Naive thymus-derived CD8-positive, alpha-beta T cell (primary cell): ENCODE data around the gene PPL. TPM values are rescaled to one million over a fixed set of nuclear protein-coding genes. Genes with fewer than 3 reads are reported as not detected.

Source experiments
- ATAC-seq, 2 donors: fragments of 150-1000 bp; cut with Tn5 transposase in 1 of 2; sonication (Bioruptor Pico), chemical (Tn5 transposase) in 1 of 2; 1 replicate in 1 of 2; 2 replicates in 1 of 2; pipeline ENCODE4 v1.10.0; 2021; ENCODE audit warnings: mild to moderate bottlenecking in 2 of 2, moderate library complexity in 2 of 2
- POLR2A ChIA-PET: fragments of 350-600 bp; sonication (Branson Sonifier 250); formaldehyde crosslinking; loops from one replicate; lab custom pipeline; 2021; ENCODE audit warnings: antibody characterized with exemption; lab: Charles Lee
- DNase-seq, 10 donors: peaks; one replicate each; pipeline versions ENCODE4 v3.0.0 to v3.0.0-alpha.2; 2020 to 2022
- H3K27ac Mint-ChIP-seq, 10 donors: one replicate each; pipeline ENCODE4 v1.8.0; 2020 to 2022; ENCODE audit warnings: mild to moderate bottlenecking in 10 of 10, mixed read lengths in 10 of 10, moderate library complexity in 4 of 10, inconsistent platforms in 1 of 10
- H3K27me3 Mint-ChIP-seq, 5 donors: one replicate each; pipeline ENCODE4 v1.8.0; 2021 to 2022; ENCODE audit warnings: mixed read lengths in 5 of 5
- H3K36me3 Mint-ChIP-seq, 3 donors: one replicate each; pipeline ENCODE4 v1.8.0; 2020 to 2022; ENCODE audit warnings: mixed read lengths in 3 of 3, mild to moderate bottlenecking in 2 of 3, inconsistent platforms in 1 of 3
- H3K4me1 Mint-ChIP-seq, 4 donors: one replicate each; pipeline ENCODE4 v1.8.0; 2021 to 2022; ENCODE audit warnings: mixed read lengths in 4 of 4
- H3K4me3 Mint-ChIP-seq, 10 donors: one replicate each; pipeline ENCODE4 v1.8.0; 2020 to 2022; ENCODE audit warnings: mild to moderate bottlenecking in 10 of 10, mixed read lengths in 10 of 10, moderate library complexity in 6 of 10, inconsistent platforms in 1 of 10
- H3K9me3 Mint-ChIP-seq, 9 donors: one replicate each; pipeline ENCODE4 v1.8.0; 2020 to 2022; ENCODE audit warnings: mixed read lengths in 9 of 9, mild to moderate bottlenecking in 3 of 9, inconsistent platforms in 1 of 9, moderate library complexity in 1 of 9
- polyA plus RNA-seq, 3 donors: library from polyadenylated mRNA; unstranded; fragments of 300-500 nt; fragmentation: Illumina TruSeq; gene quantifications; one replicate each; pipeline ENCODE4 v1.2.3, GENCODE V29; 2021
- total RNA-seq, 8 experiments: library from RNA in 2 of 8; stranded (reverse) in 2 of 8; gene quantifications; one replicate each; pipeline ENCODE4 v1.2.3 and lab custom pipeline; 2021 to 2026

Gene PPL
- total and polyA plus RNA-seq, 5 experiments from 2014 or later, result 0.48 TPM; not detected in 4

GRCh38 chr16:4837733-4838501, 99.0 kb downstream of the PPL start:
- Mint-ChIP-seq H3K4me1 (peaks cover 7 to 31% (median 18%) of the 10 kb centered on the region in 4 donors), H3K27ac (peak overlapping the region in 4 of 10 donors; percentile 7 to 73 (median 32)), H3K9me3 (no peaks in the 10 kb centered on the region), H3K36me3 (peaks cover 0 to 86% (median 2%) of the 10 kb centered on the region in 3 donors), H3K27me3 (no peaks in the 10 kb centered on the region), H3K4me3 (no peak overlapping the region)
- DNase-seq (no peak), ATAC-seq (no peak)
- POLR2A ChIA-PET, result interaction anchor here (0.6 to 2.4 kb wide), 2 partner anchors 9 to 117 kb away, joined by 3 to 12 read pairs; partner anchors contain the start of genes GLYR1 and UBN1

DNA sequence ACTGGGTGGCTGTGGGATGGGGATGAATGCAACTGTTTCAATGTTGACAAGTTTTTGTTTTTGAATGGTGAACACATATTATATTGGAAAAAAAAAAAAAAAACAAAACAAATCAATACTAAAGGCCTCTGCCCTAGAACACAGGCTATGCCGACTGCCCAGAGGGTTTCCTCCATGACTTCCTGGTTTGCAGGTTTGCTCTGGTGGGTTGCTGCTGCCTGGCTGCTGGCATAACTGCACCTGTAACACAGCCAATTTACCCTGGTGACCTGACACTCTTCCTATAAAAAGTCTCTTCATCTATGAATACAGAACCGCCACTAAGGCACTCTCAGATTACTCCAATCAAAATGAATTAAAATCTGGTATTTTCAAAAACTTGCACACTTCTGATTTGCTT, 100.2 kb downstream of the PPL start:
- H3K4me3 Mint-ChIP-seq, result no peak overlapping the region
- peaks cover 0 to 86% (median 11%) of the 10 kb centered on the region in 3 donors for H3K36me3 Mint-ChIP-seq
- ATAC-seq (no peak), DNase-seq (no peak)
- POLR2A ChIA-PET, result interaction anchor here (0.7 to 2.4 kb wide), 2 partner anchors 10 to 1077 kb away, joined by 5 to 12 read pairs; partner anchors contain the start of genes GLYR1 and UBN1
- no peaks in the 10 kb centered on the region for H3K27me3 Mint-ChIP-seq
- H3K9me3 Mint-ChIP-seq, result no peaks in the 10 kb centered on the region
- H3K27ac Mint-ChIP-seq, result peak overlapping the region in 4 of 10 donors; percentile 19 to 73 (median 46)
- H3K4me1 Mint-ChIP-seq, result peaks cover 10 to 35% (median 21%) of the 10 kb centered on the region in 4 donors

DNA sequence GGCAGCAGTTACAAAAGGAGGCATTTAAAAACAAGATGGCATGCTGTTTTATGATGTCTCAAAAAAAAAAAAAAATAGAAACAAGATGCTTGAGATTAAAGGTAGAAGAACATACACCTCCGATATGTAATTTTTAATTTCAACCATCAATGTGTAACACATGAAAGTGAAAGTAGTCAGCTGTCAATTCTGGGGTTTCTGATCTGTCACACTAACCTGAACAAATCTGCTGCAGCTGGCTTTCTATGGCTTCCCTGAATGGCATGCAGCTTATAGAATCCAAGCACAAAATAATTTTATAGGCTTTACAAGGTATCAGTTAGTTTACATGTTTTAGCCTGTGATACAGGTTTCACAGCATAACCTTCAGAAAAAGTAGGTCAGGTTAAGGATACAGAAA, 103.4 kb downstream of the PPL start:
- H3K4me1 Mint-ChIP-seq, result peaks cover 14 to 27% (median 21%) of the 10 kb centered on the region in 4 donors
- POLR2A ChIA-PET, result interaction anchor here (0.7 to 0.9 kb wide), 2 partner anchors 29 to 112 kb away, joined by 3 to 5 read pairs; no protein-coding TSS in a partner anchor
- ATAC-seq (no peak), DNase-seq (no peak)
- H3K4me3 Mint-ChIP-seq, result no peak overlapping the region
- no peaks in the 10 kb centered on the region for H3K9me3 Mint-ChIP-seq
- no peak overlapping the region for H3K27ac Mint-ChIP-seq
- H3K36me3 Mint-ChIP-seq, result peaks cover 5 to 82% (median 18%) of the 10 kb centered on the region in 3 donors
- no peaks in the 10 kb centered on the region for H3K27me3 Mint-ChIP-seq

DNA sequence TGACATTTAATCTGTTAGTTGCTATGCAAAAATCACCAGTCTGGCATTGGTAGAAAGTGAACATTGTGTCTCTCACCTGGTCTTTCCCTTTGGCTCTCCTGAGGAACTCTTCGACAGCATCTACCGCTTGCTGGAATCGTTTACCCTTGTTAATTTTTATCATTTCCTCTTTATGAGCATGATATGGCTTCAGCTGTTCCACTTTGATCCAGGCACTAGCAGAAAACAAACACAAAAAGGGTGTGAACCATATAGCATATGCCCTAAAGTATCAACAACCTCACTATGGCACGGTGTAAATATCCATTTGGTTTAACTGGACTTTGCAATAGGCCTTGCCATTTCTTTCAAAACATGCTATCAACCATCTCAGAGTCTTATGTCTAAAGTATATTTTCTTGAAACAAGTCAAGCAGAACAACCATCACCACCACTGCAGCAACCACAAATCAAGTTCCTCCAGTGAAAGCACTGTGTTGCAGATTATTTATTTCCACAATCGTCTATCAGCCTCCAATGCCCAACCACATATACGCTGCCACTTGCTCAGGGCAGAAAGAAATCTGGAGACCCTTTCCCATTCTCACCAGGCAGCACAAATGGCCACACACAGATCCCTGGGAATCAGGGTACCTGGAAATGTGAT, 104.1 kb downstream of the PPL start:
- Mint-ChIP-seq H3K9me3 (no peaks in the 10 kb centered on the region), H3K4me3 (no peak overlapping the region), H3K27ac (peak overlapping the region in 2 of 10 donors; percentile 8 to 27), H3K27me3 (no peaks in the 10 kb centered on the region), H3K36me3 (peaks cover 5 to 82% (median 18%) of the 10 kb centered on the region in 3 donors), H3K4me1 (peaks cover 14 to 27% (median 21%) of the 10 kb centered on the region in 4 donors)
- ATAC-seq (no peak), DNase-seq (no peak)
- POLR2A ChIA-PET, result no interaction called here

Other genes with a start within 250 kb of the PPL start
- gene NUDT16L1, start 243.6 kb downstream of the PPL start, total RNA-seq, result 10 to 100 TPM; 56.7 to 59.3 TPM
- gene NUDT16L1, start 243.6 kb downstream of the PPL start, polyA plus RNA-seq, result 100 to 1,000 TPM in 2 of 3 donors, 10 to 100 TPM in 1; 90.0 to 131 (median 119) TPM
- 10 to 100 TPM; 31.5 to 37.0 TPM for gene ANKS3, start 202.9 kb downstream of the PPL start, total RNA-seq
- gene ANKS3, start 202.9 kb downstream of the PPL start, polyA plus RNA-seq, result 1 to 10 TPM; 4.3 to 9.0 (median 4.5) TPM
- under 1 TPM; 0.26 to 0.30 TPM for gene DNAAF8, start 202.6 kb downstream of the PPL start, total RNA-seq
- under 1 TPM in 2 of 3 donors, not detected in 1; 0.34 to 0.48 TPM for gene DNAAF8, start 202.6 kb downstream of the PPL start, polyA plus RNA-seq
- 10 to 100 TPM; 29.1 to 34.7 TPM for gene ZNF500, start 170.0 kb downstream of the PPL start, total RNA-seq
- gene ZNF500, start 170.0 kb downstream of the PPL start, polyA plus RNA-seq, result 10 to 100 TPM; 14.3 to 17.3 (median 16.8) TPM
- gene SEPTIN12, start 148.8 kb downstream of the PPL start, total RNA-seq, result not detected
- not detected for gene SEPTIN12, start 148.8 kb downstream of the PPL start, polyA plus RNA-seq
- gene SMIM22, start 141.8 kb downstream of the PPL start, total RNA-seq, result not detected
- gene SMIM22, start 141.8 kb downstream of the PPL start, polyA plus RNA-seq, result not detected
- gene ROGDI, start 134.5 kb downstream of the PPL start, total RNA-seq, result 10 to 100 TPM; 11.2 to 12.5 TPM
- gene ROGDI, start 134.5 kb downstream of the PPL start, polyA plus RNA-seq, result 10 to 100 TPM in 2 of 3 donors, 1 to 10 TPM in 1; 7.8 to 12.6 (median 11.8) TPM
- gene GLYR1, start 89.9 kb downstream of the PPL start, total RNA-seq, result 100 to 1,000 TPM; 111 to 112 TPM
- gene GLYR1, start 89.9 kb downstream of the PPL start, polyA plus RNA-seq, result 10 to 100 TPM; 29.7 to 39.6 (median 38.1) TPM
- gene UBN1, start 89.7 kb downstream of the PPL start, total RNA-seq, result 10 to 100 TPM; 40.6 to 40.9 TPM
- gene UBN1, start 89.7 kb downstream of the PPL start, polyA plus RNA-seq, result 10 to 100 TPM; 10.9 to 18.4 (median 14.2) TPM
- gene SEC14L5, start 21.2 kb upstream of the PPL start, total RNA-seq, result not detected
- not detected for gene SEC14L5, start 21.2 kb upstream of the PPL start, polyA plus RNA-seq
- gene NAGPA, start 96.8 kb upstream of the PPL start, total RNA-seq, result 10 to 100 TPM; 36.7 to 39.0 TPM
- 10 to 100 TPM; 24.8 to 34.1 (median 32.6) TPM for gene NAGPA, start 96.8 kb upstream of the PPL start, polyA plus RNA-seq
- gene C16orf89, start 128.8 kb upstream of the PPL start, total RNA-seq, result not detected
- not detected for gene C16orf89, start 128.8 kb upstream of the PPL start, polyA plus RNA-seq
- gene ALG1, start 134.7 kb upstream of the PPL start, total RNA-seq, result 10 to 100 TPM; 22.8 to 27.6 TPM
- 10 to 100 TPM; 23.3 to 25.1 (median 24.3) TPM for gene ALG1, start 134.7 kb upstream of the PPL start, polyA plus RNA-seq
- 10 to 100 TPM; 11.5 to 11.8 TPM for gene EEF2KMT, start 160.6 kb upstream of the PPL start, total RNA-seq
- 10 to 100 TPM; 11.6 to 20.3 (median 12.6) TPM for gene EEF2KMT, start 160.6 kb upstream of the PPL start, polyA plus RNA-seq